NCI-H69 (cell line): ENCODE results near the gene HS6ST1.

Experiments used
- DNase-seq: peaks from one replicate; lab custom pipeline; 2025; lab: John Stamatoyannopoulos, UW

The HS6ST1 gene

GRCh38 chr2:128237911-128238697 lies 80.6 kb downstream of the HS6ST1 start:
- no peak for DNase-seq

GRCh38 chr2:128237081-128237534 lies 81.6 kb downstream of the HS6ST1 start:
- no peak for DNase-seq

- no peak for DNase-seq
Measured at GRCh38 chr2:128236491-128237035, 82.1 kb downstream of the HS6ST1 start.

- no peak for DNase-seq
Measured at GRCh38 chr2:128235581-128235980, 83.1 kb downstream of the HS6ST1 start.

- DNase-seq, result peak; percentile 66
Measured at GRCh38 chr2:128234613-128235012, 84.1 kb downstream of the HS6ST1 start.

GRCh38 chr2:128233790-128234395 lies 84.8 kb downstream of the HS6ST1 start:
- DNase-seq, result peak; percentile 52

GRCh38 chr2:128232965-128233789 lies 85.5 kb downstream of the HS6ST1 start:
- DNase-seq, result peak; percentile 74

GRCh38 chr2:128228894-128229293 lies 89.8 kb downstream of the HS6ST1 start:
- peak; percentile 82 for DNase-seq

GRCh38 chr2:128227862-128228261 lies 90.8 kb downstream of the HS6ST1 start:
- no peak for DNase-seq

GRCh38 chr2:128219891-128220290 lies 98.8 kb downstream of the HS6ST1 start:
- peak; percentile 33 for DNase-seq

- DNase-seq, result no peak
Measured at GRCh38 chr2:128217671-128218070, 101.0 kb downstream of the HS6ST1 start.

GRCh38 chr2:128215897-128216642 lies 102.6 kb downstream of the HS6ST1 start:
- DNase-seq, result no peak
